Measurements from ENCODE around the gene MEGF10.

Gene MEGF10

GRCh38 chr5:127324756-127325155, 34.2 kb downstream of the MEGF10 start:
- no peak for DNase-seq (ENCODE audit: extremely low read depth in 1 of 2, low read depth in 1 of 2)

DNA sequence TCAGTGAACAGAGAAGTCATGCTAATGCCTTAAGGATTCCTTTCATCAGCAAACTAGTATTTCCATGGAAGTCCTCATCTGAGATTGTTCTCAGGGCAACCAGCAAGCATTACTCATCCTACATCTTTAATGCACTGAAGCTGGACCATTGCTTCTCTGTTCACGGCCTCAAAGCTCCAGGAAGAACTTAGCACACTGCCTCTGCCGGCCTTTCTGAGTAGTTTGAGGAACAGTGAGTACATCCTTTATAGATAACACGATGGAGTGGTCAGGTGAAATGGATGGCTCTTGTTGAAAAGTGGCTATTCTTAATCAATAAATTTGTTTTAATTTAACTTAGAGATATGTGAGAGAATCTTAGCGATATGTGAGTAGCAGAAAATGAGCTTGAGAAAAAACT, 35.8 kb downstream of the MEGF10 start:
- DNase-seq (ENCODE audit: extremely low read depth in 1 of 2, low read depth in 1 of 2), result no peak

- no peak for DNase-seq (ENCODE audit: extremely low read depth in 1 of 2, low read depth in 1 of 2)
These were observed 36.6 kb downstream of the MEGF10 start for GRCh38 chr5:127326976-127327755.

GRCh38 chr5:127330116-127330515, 39.5 kb downstream of the MEGF10 start:
- DNase-seq (ENCODE audit: extremely low read depth in 1 of 2, low read depth in 1 of 2), result no peak

GRCh38 chr5:127331890-127332649, 41.5 kb downstream of the MEGF10 start:
- no peak for DNase-seq (ENCODE audit: extremely low read depth in 1 of 2, low read depth in 1 of 2)

DNA sequence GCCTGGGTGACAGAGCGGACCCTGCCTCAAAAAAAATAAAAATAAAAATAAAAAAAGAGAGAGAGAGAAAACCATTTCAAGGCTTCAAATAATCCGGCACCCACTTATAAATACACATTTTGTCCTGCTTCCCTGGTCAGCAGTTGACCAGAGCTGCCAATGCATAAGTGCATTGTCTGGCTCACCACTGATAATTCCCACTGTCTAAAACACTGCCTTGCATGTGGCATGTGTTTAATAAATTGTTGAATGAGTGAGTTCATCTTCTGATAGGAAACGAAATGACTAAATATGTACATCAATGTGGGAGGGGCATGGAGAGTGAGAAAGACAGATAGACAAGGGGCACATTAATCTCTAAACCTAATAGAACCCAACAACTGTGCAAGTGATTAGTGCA, 42.9 kb downstream of the MEGF10 start:
- DNase-seq (ENCODE audit: extremely low read depth in 1 of 2, low read depth in 1 of 2), result no peak

- no peak for DNase-seq (ENCODE audit: extremely low read depth in 1 of 2, low read depth in 1 of 2)
These were observed 44.8 kb downstream of the MEGF10 start for GRCh38 chr5:127335381-127335780.

DNA sequence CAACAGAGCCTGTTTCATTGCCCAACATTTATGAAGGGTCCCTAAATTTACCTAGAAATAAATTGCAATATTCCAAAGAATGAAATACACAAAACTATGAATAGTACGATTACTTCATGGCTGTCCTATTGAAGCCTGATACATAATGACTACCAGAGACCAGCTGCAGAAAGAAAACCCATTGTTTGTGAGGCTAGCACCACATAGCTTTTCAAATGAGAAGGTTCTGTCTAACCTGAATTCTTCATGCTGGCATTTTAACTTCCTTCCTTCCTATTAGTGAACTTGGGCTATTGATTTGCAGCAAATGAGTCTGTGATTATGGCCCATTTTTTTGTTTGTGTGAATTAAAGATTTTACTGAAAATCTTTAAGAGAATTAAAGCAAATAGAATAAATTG, 47.3 kb downstream of the MEGF10 start:
- DNase-seq (ENCODE audit: extremely low read depth in 1 of 2, low read depth in 1 of 2), result no peak

- DNase-seq (ENCODE audit: extremely low read depth in 1 of 2, low read depth in 1 of 2), result no peak
These were observed 47.9 kb downstream of the MEGF10 start for GRCh38 chr5:127338501-127338900.

DNA sequence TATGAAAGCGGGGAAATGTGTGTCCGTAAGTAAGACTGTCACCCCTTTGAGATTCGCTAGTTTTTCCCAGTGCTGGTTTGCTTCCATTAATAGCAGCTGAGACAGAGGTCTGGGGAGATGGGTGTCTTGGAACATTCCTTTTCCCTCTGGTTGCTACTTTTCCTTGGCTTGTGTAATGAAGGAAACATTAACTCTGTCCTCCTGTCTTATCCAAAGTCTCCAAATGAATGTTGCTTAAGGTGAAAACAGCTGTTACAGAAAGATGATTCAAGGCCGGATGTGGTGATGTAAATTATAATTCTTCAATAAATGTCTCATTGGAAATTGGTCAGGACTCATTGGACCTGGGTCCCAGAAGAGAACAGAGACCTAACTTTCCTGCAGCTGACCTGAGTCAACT, 50.0 kb downstream of the MEGF10 start:
- no peak for DNase-seq (ENCODE audit: extremely low read depth in 1 of 2, low read depth in 1 of 2)

DNA sequence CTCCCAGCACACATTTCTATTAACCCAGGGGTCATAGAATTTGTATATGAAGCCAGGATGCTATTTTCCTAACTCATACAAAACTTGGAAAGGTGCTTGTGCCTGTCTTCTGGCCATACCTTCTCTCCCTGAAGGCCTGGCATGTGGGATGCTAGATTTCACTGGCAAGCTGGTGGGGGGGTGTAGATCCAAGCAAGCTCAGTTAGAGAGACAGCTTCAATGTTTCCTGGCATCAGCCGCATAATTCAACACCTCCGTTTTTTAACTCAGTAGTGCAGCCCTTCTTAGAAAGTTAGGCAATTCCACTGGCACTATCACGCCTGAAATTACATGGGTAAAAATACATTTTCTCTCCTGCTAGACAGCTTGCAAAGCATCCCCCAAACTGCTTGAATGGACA, 51.8 kb downstream of the MEGF10 start:
- DNase-seq (ENCODE audit: extremely low read depth in 1 of 2, low read depth in 1 of 2), result no peak

DNA sequence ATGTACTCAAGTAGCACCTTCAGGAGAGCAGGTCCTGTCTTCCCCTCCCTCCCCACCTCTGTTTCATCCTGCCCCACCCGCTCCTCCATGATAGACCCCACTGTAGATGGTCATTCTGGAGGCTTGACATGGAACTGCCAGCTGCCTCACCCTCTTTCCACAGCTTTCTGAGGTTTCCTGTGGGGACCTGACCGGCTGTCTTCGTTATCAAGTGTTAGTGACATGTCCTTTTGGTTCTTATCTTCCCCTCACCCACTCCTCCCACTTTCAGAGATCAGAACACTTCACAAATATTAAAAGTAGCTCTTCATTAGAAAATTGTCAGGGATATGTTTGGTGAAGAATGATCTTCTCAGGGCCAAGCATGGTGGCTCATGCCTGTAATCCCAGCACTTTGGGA, 52.7 kb downstream of the MEGF10 start:
- no peak for DNase-seq (ENCODE audit: extremely low read depth in 1 of 2, low read depth in 1 of 2)

- DNase-seq (ENCODE audit: extremely low read depth in 1 of 2, low read depth in 1 of 2), result no peak
These were observed 53.3 kb downstream of the MEGF10 start for GRCh38 chr5:127343866-127344265.

DNA sequence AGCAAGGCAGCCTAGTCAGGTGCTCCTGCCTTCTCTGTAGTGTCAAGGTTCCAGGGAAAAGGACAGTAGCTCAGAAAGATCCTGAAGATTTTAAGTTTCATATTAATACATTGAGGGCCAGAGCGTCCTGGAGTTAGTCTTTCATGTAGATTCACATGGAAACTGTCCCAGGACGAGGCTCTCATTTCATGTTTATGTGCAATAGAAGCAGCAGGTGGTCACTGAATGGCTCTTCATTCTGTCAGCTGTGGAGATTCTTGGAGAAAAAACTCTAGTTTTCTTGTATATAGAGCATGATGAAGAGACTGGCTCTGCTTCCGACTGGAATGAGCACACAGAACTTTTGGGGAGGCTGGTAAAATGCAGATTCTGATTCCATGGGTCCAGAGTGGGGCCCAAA, 54.3 kb downstream of the MEGF10 start:
- DNase-seq (ENCODE audit: extremely low read depth in 1 of 2, low read depth in 1 of 2), result no peak

DNA sequence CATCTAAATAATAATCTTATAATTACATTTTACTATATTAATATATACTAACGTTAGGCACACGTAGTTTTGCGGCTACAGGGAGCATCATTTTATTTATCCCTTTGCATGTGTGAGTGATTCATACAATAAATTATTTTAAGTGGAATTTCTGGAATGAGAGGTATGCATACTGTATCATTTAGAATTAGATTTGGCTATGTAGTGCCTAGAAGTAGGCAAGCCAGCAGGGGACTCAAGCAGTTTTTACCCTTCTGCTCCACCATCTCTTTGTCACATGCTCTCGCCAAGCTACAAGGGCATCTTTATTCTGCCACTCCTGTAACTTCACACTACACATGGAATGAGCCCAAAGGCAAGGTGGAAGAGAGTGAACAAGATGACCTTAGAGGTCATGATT, 60.8 kb downstream of the MEGF10 start:
- no peak for DNase-seq (ENCODE audit: extremely low read depth in 1 of 2, low read depth in 1 of 2)

- no peak for DNase-seq (ENCODE audit: extremely low read depth in 1 of 2, low read depth in 1 of 2)
These were observed 61.5 kb downstream of the MEGF10 start for GRCh38 chr5:127352068-127352467.

- no peak for DNase-seq (ENCODE audit: extremely low read depth in 1 of 2, low read depth in 1 of 2)
These were observed 62.7 kb downstream of the MEGF10 start for GRCh38 chr5:127353327-127353726.

GRCh38 chr5:127353796-127354195, 63.2 kb downstream of the MEGF10 start:
- no peak for DNase-seq (ENCODE audit: extremely low read depth in 1 of 2, low read depth in 1 of 2)

- DNase-seq (ENCODE audit: extremely low read depth in 1 of 2, low read depth in 1 of 2), result no peak
These were observed 64.7 kb downstream of the MEGF10 start for GRCh38 chr5:127355337-127355736.

GRCh38 chr5:127358284-127358683, 67.7 kb downstream of the MEGF10 start:
- DNase-seq (ENCODE audit: extremely low read depth in 1 of 2, low read depth in 1 of 2), result no peak

- DNase-seq (ENCODE audit: extremely low read depth in 1 of 2, low read depth in 1 of 2), result no peak
These were observed 68.1 kb downstream of the MEGF10 start for GRCh38 chr5:127358740-127359139.

DNA sequence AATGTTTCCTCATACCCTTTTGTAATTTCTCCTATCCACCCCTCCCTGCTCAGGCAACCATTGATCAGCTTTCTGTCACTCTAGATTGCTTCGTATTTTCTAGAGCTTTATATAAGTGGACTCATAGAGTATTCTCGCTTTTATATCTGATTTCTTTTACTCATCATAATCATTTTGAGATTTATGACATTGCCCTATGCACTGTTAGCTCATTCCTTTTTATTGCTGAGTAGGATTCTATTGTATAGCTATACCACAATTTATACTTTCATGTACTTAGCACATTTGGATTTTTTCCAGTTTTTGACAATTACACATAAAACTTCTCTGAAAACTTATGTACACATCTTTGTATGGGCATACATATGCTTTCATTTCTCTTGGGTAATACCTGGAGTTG, 68.9 kb downstream of the MEGF10 start:
- DNase-seq (ENCODE audit: extremely low read depth in 1 of 2, low read depth in 1 of 2), result no peak

Measured in stimulated activated CD8-positive, alpha-beta memory T cell treated with anti-CD3 and anti-CD28 coated beads, Interleukin-7, amount 100 ng/mL, for 48 hours (primary cell).